H9 (cell line): ENCODE measurements around the gene SYNPO2. TPM values are rescaled to one million over a fixed set of nuclear protein-coding genes. Genes with fewer than 3 reads are reported as not detected.

Experiments used
- DNase-seq: peaks from one replicate; pipeline ENCODE4 v3.0.0-alpha.2; 2017
- H2AFZ ChIP-seq: one replicate; pipeline ENCODE4 v1.6.1; 2013; ENCODE audit warnings: mild to moderate bottlenecking, low read length, control low read depth, moderate library complexity
- H2AK5ac ChIP-seq: 2 replicates; pipeline ENCODE4 v1.6.1; 2013; ENCODE audit warnings: low read length, control low read depth, mixed read lengths; ENCODE audit not compliant: insufficient read length
- H2BK120ac ChIP-seq: one replicate; pipeline ENCODE4 v1.6.1; 2013; ENCODE audit warnings: low read depth, mild to moderate bottlenecking, low read length, control low read depth, inconsistent platforms; ENCODE audit not compliant: poor library complexity, severe bottlenecking
- H2BK12ac ChIP-seq: 2 replicates; pipeline ENCODE4 v1.6.1; 2013; ENCODE audit warnings: low read length, control low read depth, mixed read lengths, low read depth; ENCODE audit not compliant: insufficient read length
- H2BK15ac ChIP-seq: 2 replicates; pipeline ENCODE4 v1.6.1; 2013; ENCODE audit warnings: low read depth, low read length, control low read depth
- H2BK20ac ChIP-seq: one replicate; pipeline ENCODE4 v1.6.1; 2013; ENCODE audit warnings: low read depth, mild to moderate bottlenecking, low read length, control low read depth, inconsistent platforms; ENCODE audit not compliant: poor library complexity, severe bottlenecking
- H2BK5ac ChIP-seq: 2 replicates; pipeline ENCODE4 v1.6.1; 2013; ENCODE audit warnings: low read length, control low read depth, mixed read lengths; ENCODE audit not compliant: insufficient read length
- H3K14ac ChIP-seq: 2 replicates; pipeline ENCODE4 v1.6.1; 2013; ENCODE audit warnings: low read length, control low read depth; ENCODE audit not compliant: insufficient read depth
- H3K18ac ChIP-seq: 2 replicates; pipeline ENCODE4 v1.6.1; 2013; ENCODE audit warnings: low read depth, mild to moderate bottlenecking, mixed read lengths, low read length, control low read depth; ENCODE audit not compliant: insufficient read length
- H3K23ac ChIP-seq: 2 replicates; pipeline ENCODE4 v1.6.1; 2013; ENCODE audit warnings: low read length, control low read depth, mixed read lengths, low read depth; ENCODE audit not compliant: insufficient read length
- H3K23me2 ChIP-seq: 2 replicates; pipeline ENCODE4 v1.6.1; 2013; ENCODE audit warnings: low read depth, mild to moderate bottlenecking, mixed read lengths, low read length, control low read depth; ENCODE audit not compliant: insufficient read length, poor library complexity, severe bottlenecking
- H3K27ac ChIP-seq: 2 replicates; pipeline ENCODE4 v1.5.1; 2013; ENCODE audit warnings: low read length, control low read depth, mixed read lengths, low read depth; ENCODE audit not compliant: insufficient read length
- H3K27me3 ChIP-seq: 2 replicates; pipeline ENCODE4 v1.6.1; 2013; ENCODE audit warnings: low read length, control low read depth, inconsistent platforms; ENCODE audit not compliant: insufficient read depth
- H3K4ac ChIP-seq: 2 replicates; pipeline ENCODE4 v1.6.1; 2013; ENCODE audit warnings: low read depth, mild to moderate bottlenecking, control low read depth, inconsistent platforms, low read length, moderate library complexity
- H3K4me1 ChIP-seq: 2 replicates; pipeline ENCODE4 v1.6.1; 2013; ENCODE audit warnings: low read length, control low read depth, inconsistent platforms; ENCODE audit not compliant: insufficient read depth
- H3K4me2 ChIP-seq: 2 replicates; pipeline ENCODE4 v1.6.1; 2013; ENCODE audit warnings: low read length, control low read depth, mixed read lengths; ENCODE audit not compliant: insufficient read length, insufficient read depth
- H3K56ac ChIP-seq: 2 replicates; pipeline ENCODE4 v1.6.1; 2013; ENCODE audit warnings: low read depth, mild to moderate bottlenecking, mixed read lengths, low read length, control low read depth; ENCODE audit not compliant: insufficient read length
- H3K79me1 ChIP-seq: 2 replicates; pipeline ENCODE4 v1.6.1; 2013; ENCODE audit warnings: low read depth, mild to moderate bottlenecking, moderate library complexity, low read length, control low read depth, inconsistent platforms; ENCODE audit not compliant: insufficient read depth, poor library complexity, severe bottlenecking
- H3K79me2 ChIP-seq: 2 replicates; pipeline ENCODE4 v1.6.1; 2013; ENCODE audit warnings: low read length, control low read depth, inconsistent platforms; ENCODE audit not compliant: insufficient read depth
- H3K9ac ChIP-seq: 2 replicates; pipeline ENCODE4 v1.6.1; 2013; ENCODE audit warnings: low read length, control low read depth, mixed read lengths; ENCODE audit not compliant: insufficient read length; ENCODE audit errors: extremely low read depth
- H3K9me3 ChIP-seq: one replicate; pipeline ENCODE4 v1.6.1; 2013; ENCODE audit warnings: low read depth, low read length, inconsistent platforms; ENCODE audit not compliant: control insufficient read depth
- H3T11ph ChIP-seq: one replicate; pipeline ENCODE4 v1.6.1; 2013; ENCODE audit warnings: mild to moderate bottlenecking, low read length, control low read depth, inconsistent platforms
- H4K20me1 ChIP-seq: one replicate; pipeline ENCODE4 v1.6.1; 2013; ENCODE audit not compliant: control insufficient read depth, insufficient read length, insufficient read depth
- H4K5ac ChIP-seq: 2 replicates; pipeline ENCODE4 v1.6.1; 2013; ENCODE audit warnings: low read depth, mild to moderate bottlenecking, mixed read lengths, low read length, control low read depth; ENCODE audit not compliant: insufficient read length
- H4K8ac ChIP-seq: replicated peaks from 2 replicates; pipeline ENCODE4 v1.6.1; 2013; ENCODE audit warnings: low read length, control low read depth, mixed read lengths, low read depth; ENCODE audit not compliant: insufficient read length
- H4K91ac ChIP-seq: 2 replicates; pipeline ENCODE4 v1.6.1; 2013; ENCODE audit warnings: low read depth, mild to moderate bottlenecking, moderate library complexity, mixed read lengths, low read length, control low read depth; ENCODE audit not compliant: insufficient read length
- H3K27ac Mint-ChIP-seq, 3 experiments: 2 replicates in 2 of 3; 3 replicates in 1 of 3; pipeline ENCODE4 v1.8.0; 2020 to 2021; ENCODE audit warnings: mixed read lengths in 3 of 3, mild to moderate bottlenecking in 1 of 3, moderate library complexity in 1 of 3
- H3K27me3 Mint-ChIP-seq: 2 replicates; pipeline ENCODE4 v1.8.0; 2021; ENCODE audit warnings: low read depth, mild to moderate bottlenecking, moderate library complexity, mixed read lengths
- H3K36me3 Mint-ChIP-seq, 3 experiments: 2 replicates in 2 of 3; 3 replicates in 1 of 3; pipeline ENCODE4 v1.8.0; 2020 to 2021; ENCODE audit warnings: low read depth in 3 of 3, mixed read lengths in 3 of 3; ENCODE audit not compliant: insufficient read depth in 1 of 3
- H3K4me1 Mint-ChIP-seq, 2 experiments: 2 replicates each; pipeline ENCODE4 v1.8.0; 2020; ENCODE audit warnings: mixed read lengths in 2 of 2
- H3K4me3 Mint-ChIP-seq, 2 experiments: 2 replicates in 1 of 2; 3 replicates in 1 of 2; pipeline ENCODE4 v1.8.0; 2020 to 2021; ENCODE audit warnings: mild to moderate bottlenecking in 2 of 2, mixed read lengths in 2 of 2, moderate library complexity in 1 of 2
- H3K9me3 Mint-ChIP-seq, 2 experiments: 2 replicates in 1 of 2; 3 replicates in 1 of 2; pipeline ENCODE4 v1.8.0; 2020; ENCODE audit warnings: mild to moderate bottlenecking in 2 of 2, mixed read lengths in 2 of 2, moderate library complexity in 1 of 2
- CTCF ChIP-seq: fragments of 200-600 bp; sonication (generic); conservative IDR thresholded peaks from 3 replicates; pipeline ENCODE4 v1.8.0; 2021; ENCODE audit warnings: antibody characterized with exemption, mild to moderate bottlenecking
- WGBS: extraction: QIAGEN DNeasy Blood & Tissue Kit; methylation state at CpG from one replicate; pipeline ENCODE4 v1.1.7; 2013; ENCODE audit warnings: missing lambda C conversion rate, low lambda C conversion rate, mixed read lengths; ENCODE audit not compliant: insufficient read length; ENCODE audit errors: extremely low coverage; 5-methylcytosine and 5-hydroxymethylcytosine counted together
- total RNA-seq: library from RNA; stranded (reverse); gene quantifications from 2 replicates; pipeline ENCODE4 v1.2.1, GENCODE V29; 2021

Gene SYNPO2
- total RNA-seq, 1 experiment from 2014 or later, result 1.1 TPM

- Histone ChIP-seq H4K5ac (no peak overlapping the region), H3K14ac (no peak overlapping the region), H3K79me2 (no peaks in the 10 kb centered on the region), H3K79me1 (no peaks in the 10 kb centered on the region), H3K23ac (no peak overlapping the region), H2BK120ac (no peak overlapping the region), H2BK12ac (no peak overlapping the region), H3K27ac (no peak overlapping the region), H2AFZ (peak overlapping the region; percentile 97), H4K20me1 (no peaks in the 10 kb centered on the region), H2BK15ac (no peak overlapping the region), H2BK20ac (no peak overlapping the region), H3K27me3 (no peaks in the 10 kb centered on the region), H3K9me3 (no peaks in the 10 kb centered on the region), H3K18ac (no peak overlapping the region), H3K56ac (no peak overlapping the region), H3K23me2 (no peaks in the 10 kb centered on the region), H3K4me2 (no peak overlapping the region), H4K8ac (no peak overlapping the region), H3K4me1 (peaks cover 4% of the 10 kb centered on the region; the same call in 1 of the 2 replicates), H4K91ac (no peak overlapping the region), H3K4ac (no peak overlapping the region), H3T11ph (no peak overlapping the region), H3K9ac (no peak overlapping the region), H2BK5ac (no peak overlapping the region), H2AK5ac (no peak overlapping the region)
- Mint-ChIP-seq H3K27ac (peak overlapping the region; percentile 34 to 86 (median 60); a peak in 3 of 7 replicates), H3K9me3 (peaks cover 4 to 6% of the 10 kb centered on the region in 2 experiments), H3K4me3 (no peak overlapping the region), H3K27me3 (no peaks in the 10 kb centered on the region), H3K36me3 (peaks cover 0 to 4% (median 0%) of the 10 kb centered on the region in 3 experiments; a peak in 4 of 7 replicates), H3K4me1 (peaks cover 15 to 24% of the 10 kb centered on the region in 2 experiments)
- no peak for TF ChIP-seq CTCF
- no CpG with 5 or more reads among the region's 2 CpGs for WGBS
- DNase-seq, result no peak
Measured at GRCh38 chr4:118869808-118870342, 18.8 kb upstream of the SYNPO2 start.
